HS-27A (cell line): Measurements from ENCODE around the gene PRRG2.

Experiments used
- DNase-seq: peaks from one replicate; pipeline ENCODE4 v3.0.0-alpha.2; 2012; ENCODE audit warnings: low read depth, missing footprints

The PRRG2 gene

DNA sequence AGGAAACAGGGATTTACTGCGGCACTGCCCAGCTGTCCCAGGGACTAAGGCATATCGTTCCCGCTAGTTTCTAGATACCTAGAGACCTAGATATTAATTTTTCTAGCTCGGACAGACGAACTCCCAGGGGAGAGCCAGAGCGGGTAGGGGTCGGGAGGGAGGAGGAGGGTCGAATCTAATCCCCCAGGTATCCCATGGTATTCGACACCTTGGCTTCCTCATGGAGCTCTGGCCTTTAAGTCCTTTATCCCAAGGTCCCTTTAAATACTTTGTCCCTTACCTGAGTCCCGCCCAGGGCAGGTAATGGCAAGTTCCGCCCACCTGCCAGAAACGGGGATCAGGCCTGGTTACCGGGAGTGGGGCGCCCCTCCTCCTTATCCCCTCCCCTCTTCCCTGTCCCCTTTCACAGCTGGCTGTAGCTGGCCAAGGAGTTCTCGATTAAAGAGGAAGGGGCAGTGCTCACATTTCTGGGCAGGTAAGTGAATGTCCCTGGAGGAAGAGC, at the start of gene PRRG2:
Gene PRRG2 (plus strand): TSS at position 310 of the 502 bp plus-strand sequence. CDS start 1,904 bp downstream, outside the sequence.
- no peak for DNase-seq

DNA sequence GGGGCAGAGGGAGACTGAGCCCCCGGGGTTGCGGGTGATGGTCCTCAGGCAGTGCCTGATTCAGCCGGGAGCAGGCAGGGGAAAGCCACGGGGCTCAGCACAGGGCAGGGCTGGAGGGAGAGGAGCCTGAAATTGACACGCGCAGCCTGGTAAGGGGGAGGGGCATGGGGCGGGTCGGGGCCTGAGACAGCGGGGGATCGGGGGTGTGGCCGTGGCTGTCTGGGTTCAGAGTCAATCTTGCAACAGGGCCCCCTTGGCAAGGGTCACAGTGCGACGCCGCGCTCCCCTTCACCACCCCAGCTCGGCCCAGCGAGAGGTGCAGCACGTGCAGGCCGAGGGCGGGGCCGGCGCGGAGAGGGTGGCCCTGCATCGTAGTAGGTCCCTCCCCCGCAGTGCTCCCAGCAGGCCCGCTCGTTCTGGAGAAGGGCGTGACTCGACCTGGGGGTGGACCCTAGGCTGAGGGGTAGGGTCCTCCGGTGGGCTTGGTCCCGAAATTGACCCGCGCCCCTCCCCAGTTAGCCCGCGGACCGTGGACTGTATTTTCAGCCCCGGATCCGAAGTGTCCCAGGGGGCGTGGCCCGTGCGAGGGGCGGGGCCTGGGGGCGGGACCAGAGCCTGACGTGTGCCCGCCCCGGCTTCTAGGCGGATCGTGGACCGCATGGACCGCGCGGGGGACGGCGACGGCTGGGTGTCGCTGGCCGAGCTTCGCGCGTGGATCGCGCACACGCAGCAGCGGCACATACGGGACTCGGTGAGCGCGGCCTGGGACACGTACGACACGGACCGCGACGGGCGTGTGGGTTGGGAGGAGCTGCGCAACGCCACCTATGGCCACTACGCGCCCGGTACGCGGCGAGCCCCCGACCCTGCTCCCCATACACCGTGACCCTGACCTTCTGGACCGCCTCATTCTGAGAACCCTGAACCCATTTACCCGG, 47.3 kb upstream of the PRRG2 start:
- DNase-seq, result no peak

- DNase-seq, result no peak
Observed at GRCh38 chr19:49534632-49535385, 46.3 kb upstream of the PRRG2 start.

GRCh38 chr19:49536921-49537462, 44.1 kb upstream of the PRRG2 start:
- DNase-seq, result no peak

DNA sequence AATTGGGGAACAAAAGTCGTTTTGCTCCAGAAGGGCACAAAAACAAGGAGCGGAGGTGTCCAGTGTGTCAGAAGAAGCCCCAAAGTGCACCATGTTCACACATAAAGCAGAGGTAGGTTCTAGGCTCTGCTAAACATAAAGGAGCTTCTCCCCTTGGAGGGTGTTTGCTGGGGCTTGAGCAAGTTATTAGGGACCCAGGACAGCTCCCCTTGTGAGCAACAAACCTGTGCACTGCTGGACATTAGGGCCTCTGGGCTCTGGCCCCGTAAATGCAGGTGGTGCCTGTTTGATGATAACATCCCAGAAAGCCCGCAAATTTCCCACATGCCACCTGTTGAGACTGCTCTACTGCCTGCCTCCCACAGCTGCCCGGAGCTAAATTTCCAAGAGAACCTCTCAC, 42.5 kb upstream of the PRRG2 start:
- no peak for DNase-seq

DNA sequence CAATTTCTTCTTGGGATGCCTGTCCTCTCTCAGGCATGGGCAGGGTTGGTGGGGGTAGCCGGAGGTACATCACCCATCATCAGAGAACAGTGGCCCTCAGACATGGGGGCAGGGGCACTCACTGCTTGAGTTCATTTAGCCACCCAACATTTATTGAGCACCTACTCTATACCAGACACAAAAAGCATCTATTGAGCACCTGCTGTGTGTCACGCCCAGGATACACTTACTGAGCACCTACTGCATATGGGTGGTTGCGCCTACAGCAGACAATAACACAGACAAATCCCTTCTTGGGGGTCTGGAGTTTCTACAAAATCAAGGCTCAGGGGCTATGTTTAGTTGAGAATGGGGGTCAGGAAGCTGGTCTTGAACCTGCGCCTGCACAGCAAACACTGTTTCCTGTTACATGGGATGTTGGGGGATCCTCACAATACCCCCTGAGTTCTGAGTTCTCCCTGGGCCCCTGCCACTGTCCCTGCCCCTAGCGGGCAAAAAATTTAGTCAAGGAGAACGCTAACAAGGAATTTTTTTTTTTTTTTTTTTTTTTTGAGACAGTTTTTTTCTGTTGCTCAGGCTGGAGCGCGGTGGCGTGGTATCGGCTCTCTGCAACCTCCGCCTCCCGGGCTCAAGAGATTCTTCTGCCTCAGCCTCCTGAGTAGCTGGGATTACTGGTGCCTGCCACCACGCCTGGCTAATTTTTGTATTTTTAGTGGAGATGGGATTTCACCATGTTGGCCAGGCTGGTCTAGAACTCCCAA, 41.7 kb upstream of the PRRG2 start:
- DNase-seq, result no peak

DNA sequence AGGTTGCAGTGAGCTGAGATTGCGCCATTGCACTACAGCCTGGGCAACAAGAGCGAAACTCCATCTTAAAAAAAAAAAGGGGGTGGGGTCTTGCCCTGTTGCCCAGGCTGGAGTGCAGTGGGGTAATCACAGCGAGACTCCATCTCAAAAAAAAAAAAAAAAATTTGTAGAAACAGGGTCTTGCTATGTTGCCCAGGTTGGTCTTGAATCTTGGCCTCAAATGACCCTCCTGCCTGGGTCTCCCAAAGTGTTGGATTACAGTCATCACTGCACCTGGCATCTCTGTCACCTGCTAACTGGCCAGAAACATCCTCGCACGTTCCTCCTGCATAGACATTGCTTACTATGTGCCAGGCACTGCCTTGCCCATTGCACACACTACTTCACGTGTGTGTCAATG, 39.2 kb upstream of the PRRG2 start:
- no peak for DNase-seq

- no peak for DNase-seq
Observed at GRCh38 chr19:49542446-49542845, 38.7 kb upstream of the PRRG2 start.

DNA sequence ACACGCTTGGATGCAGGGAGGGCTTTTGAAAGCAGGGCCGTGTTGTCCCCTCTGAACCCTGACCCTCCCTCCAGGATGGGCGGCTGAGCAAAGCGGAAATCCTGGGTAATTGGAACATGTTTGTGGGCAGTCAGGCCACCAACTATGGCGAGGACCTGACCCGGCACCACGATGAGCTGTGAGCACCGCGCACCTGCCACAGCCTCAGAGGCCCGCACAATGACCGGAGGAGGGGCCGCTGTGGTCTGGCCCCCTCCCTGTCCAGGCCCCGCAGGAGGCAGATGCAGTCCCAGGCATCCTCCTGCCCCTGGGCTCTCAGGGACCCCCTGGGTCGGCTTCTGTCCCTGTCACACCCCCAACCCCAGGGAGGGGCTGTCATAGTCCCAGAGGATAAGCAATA, 38.1 kb upstream of the PRRG2 start:
- no peak for DNase-seq

DNA sequence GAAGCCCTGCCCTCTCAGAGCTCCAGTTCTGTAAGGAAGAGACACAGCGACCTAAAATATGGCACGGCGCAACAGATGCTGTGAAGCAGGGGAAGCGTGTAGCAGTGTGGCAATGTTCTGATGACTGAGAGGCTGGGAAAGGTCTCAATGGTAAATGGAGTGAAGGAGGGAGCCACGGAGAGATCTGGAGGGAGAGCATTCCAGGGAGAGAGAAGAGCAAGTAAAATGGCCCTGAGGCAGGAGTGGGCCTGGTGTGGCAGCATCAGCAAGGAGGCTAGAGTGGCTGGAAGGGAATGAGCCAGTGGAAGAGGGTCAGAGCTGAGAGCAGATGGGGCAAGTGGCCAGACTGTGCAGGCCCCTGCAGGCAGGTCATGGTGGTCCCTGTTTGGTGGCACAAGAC, 37.0 kb upstream of the PRRG2 start:
- no peak for DNase-seq

- peak; percentile 81 for DNase-seq
Observed at GRCh38 chr19:49546825-49547565, 34.1 kb upstream of the PRRG2 start.

- DNase-seq, result no peak
Observed at GRCh38 chr19:49549045-49549444, 32.1 kb upstream of the PRRG2 start.

GRCh38 chr19:49551531-49551930, 29.6 kb upstream of the PRRG2 start:
- DNase-seq, result no peak

DNA sequence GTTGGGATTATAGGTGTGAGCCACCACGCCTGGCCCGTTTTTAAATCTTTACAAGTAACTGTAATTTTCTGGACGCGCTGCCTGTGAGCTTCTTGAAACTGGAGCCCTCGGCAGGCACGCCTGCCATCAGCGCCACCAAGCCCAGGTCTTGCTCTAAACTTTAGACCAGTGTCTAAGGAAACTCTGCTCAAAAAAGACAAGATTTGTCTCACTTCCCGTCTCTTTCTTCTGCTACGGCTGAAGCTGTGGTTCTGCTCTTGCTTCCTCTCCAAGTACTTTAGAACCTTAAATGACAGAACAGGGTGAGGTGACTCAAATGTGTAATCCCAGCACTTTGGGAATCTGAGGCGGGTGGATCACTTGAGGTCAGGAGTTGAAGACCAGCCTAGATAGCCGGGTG, 28.4 kb upstream of the PRRG2 start:
- no peak for DNase-seq

DNA sequence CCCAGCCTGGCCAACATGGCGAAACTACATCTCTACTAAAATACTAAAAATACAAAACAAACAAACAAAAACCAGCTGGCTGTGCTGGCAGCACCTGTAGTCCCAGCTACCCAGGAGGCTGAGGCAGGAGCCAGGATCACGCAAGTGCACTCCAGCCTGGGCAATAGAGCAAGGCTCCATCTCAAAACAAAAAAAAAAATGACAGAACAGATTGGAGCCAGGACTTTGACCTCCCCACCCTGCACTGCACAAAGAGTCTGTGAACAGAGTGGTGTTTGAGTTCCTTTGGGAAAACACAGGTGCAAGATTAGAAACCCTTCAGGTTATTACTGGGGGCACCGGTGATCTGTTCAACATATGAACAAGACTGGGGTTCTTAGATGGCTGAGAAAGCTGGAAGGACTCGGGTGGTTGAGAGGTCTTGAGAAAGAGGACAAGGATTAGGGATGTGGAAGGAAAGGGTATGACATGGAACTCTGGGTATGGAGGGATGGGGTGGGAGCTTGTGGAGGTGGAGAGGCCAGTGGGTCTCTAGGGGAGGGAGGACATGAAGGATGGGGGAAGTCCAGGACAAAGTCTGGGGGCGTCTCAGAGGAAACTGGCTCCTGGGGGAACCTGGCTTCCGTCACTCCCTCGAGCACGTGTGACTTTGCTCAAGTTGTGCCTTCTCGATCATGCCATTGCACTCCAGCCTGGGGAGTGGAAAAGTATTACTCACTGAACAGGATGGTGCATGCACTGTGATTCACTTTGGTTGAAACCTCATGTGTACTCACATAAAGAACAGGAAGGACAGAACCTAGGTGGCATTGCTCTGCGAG, 27.5 kb upstream of the PRRG2 start:
- DNase-seq, result no peak

DNA sequence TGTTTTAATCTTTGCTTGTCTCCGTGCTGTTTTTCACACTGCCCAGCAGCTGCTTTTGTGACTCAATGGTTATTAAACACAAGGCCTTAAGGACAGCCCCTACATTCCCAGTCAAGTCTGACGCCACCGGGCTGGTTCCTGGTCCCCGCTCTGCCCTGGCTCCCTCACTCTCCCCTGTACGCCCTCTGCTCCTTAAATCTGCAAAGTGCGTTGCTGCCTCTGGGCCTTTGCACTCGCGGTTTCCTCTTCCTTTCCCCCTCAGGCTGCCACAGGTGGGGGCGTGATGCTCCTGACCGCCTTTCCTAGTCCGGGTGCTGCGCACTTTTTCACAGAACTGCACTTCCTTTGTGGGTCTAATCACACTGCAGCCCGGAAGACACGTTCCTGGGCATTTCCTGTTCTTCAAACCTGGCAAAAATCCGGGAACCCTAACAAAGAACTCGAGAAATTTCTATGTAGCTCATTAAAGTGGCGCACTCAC, 26.4 kb upstream of the PRRG2 start:
- DNase-seq, result no peak

DNA sequence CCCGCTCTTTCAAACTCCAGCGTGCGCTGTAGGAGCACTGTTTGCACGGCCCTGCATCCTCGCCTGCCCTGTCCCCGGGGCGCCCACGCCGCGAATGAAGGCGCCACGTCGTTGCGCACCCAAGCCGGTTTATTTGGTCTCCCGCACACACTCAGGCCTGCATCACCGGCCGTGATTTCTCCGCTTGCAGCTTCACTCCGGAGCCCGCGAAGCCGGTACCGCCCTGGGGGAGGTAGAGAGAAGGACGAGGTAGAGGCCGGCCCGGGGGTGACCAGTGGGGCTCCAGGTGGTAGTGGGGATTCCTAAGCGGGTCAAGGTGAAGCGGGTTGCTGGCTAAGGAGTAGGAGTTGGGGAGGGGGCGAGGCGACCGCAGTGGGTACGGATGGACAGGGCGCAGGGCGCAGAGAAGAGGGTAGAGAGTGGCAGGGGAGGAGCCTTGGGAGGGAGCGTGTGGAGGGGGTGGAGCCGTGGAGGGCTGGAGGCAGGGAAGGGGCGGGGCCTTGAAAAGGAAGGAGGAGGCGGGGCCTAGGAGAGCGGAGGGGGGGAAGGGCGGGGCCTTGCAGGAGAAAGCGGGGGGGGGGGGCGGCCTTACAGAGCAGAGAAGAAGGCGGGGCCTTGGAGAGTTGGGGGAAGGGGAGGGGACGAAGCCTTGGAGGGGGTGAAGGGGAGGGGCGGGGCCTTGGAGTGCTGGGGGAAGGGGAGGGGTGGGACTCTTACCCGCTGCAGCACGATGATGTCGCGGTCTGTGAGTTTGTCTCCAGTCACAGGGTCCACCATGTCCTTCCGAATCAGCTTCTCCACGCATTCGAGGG, 25.3 kb upstream of the PRRG2 start:
- DNase-seq, result no peak

DNA sequence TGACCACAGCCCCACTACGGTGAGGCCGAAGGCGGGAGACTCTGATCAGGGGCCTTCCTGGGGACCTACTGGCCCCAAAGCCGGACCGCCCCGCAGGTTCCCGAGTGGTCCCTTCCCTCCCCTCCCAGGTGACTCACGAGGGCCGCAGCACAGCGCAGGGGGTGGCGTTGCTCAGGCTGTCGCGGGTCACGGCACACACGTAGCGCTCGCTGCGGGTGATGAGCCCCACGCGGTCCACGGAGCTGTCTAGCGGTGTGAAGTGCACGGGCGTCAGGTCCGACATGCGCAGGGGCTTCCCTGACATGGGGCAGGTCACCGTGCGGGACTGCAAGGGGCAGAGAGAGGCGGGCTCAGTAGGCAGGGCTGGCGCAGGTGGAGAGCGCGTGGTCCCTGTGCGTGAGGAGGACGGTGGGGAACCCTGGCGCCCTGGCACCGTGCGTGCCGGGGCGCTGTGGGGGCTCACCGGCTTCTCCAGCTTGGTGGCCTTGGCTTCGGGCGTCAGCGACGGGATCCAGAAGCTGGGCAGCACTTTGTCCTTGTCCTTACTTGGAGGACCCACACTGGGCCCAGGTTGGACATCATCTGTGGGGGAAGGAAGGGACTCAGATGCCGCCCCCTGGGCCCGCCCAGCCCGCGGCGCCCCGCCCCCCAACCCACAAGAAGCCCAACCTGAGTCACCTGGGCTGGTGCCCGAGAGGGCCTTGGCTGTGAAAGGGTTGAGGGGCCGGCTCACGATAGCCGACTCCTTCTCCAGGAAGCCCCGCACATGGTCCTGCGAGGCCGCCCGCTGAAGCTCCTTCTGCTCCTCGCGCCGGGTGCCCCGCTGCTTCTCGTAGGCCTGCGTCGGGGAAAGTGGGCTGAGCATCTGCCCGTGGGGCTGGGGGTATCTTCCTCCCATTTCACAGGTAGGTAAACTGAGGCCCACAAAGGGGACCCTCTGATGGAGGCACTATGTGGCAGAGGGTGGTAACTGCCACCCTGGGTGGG, 24.4 kb upstream of the PRRG2 start:
- DNase-seq, result no peak
